ENCODE data around the gene CUBN. TPM values are rescaled to one million over a fixed set of nuclear protein-coding genes. Genes with fewer than 3 reads are reported as not detected.

Gene CUBN
- total RNA-seq, result 0.92 TPM

DNA sequence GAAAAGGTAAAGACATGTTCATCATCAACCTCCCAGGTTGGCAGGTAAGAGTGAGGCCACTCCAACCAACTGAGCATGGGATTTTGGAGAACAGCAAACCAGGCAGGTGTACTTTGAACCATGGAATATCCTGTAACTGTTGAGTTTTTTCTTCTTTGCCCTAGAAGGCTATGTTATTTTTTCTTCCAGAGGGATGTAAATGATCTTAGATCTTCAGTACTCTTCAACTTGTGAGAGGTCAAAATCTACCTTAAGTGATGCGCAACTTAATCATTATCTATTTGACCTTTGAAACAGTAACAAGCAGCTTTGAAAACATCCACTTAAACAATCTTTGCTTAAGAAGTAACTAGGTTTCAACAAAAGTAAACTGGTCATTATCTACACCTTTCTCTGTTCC, at the start of gene CUBN:
CUBN (minus strand) TSS at position 71 of the 400 bp plus-strand sequence; CDS start at position 25, 46 bp downstream.
- no peak for DNase-seq (ENCODE audit: low spot score)

DNA sequence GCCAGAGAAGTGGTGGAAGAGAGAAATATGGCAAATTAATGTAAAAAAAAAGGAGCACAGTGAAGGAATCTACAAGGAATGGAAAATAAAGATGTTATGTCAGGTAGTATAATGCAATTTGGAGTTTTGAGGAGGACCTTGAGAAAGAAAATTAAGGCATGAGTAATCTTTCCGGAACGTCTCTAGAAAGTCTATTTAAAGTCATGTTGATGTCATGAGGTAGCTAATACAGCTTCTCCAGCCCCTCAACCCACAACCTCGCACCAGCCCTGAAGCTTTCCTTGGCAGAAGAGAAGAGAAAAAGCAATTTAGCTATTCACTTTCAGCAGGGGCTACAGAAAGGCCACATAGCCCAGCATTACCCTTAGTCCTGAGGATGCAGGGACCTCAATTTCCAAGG, 49.4 kb upstream of the CUBN start:
- no peak for DNase-seq (ENCODE audit: low spot score)

DNA sequence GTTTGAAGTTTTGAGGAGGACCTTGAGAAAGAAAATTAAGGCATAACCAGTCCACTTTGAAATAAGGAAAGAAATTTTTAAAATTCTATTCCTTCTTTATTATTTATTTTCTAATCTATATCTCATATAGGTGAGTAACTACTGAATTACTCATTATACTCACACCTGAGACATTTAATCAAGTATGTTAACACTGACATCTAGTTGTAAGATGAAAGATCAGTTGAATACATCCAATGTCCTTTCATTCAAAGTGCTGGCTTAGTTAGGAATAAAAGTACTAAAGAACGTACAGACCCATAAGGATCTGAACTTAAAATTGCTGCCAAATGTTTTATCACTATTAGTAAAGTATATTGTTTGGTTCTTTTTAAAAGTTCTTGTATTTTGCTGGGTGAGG, 48.4 kb upstream of the CUBN start:
- DNase-seq (ENCODE audit: low spot score), result no peak

DNA sequence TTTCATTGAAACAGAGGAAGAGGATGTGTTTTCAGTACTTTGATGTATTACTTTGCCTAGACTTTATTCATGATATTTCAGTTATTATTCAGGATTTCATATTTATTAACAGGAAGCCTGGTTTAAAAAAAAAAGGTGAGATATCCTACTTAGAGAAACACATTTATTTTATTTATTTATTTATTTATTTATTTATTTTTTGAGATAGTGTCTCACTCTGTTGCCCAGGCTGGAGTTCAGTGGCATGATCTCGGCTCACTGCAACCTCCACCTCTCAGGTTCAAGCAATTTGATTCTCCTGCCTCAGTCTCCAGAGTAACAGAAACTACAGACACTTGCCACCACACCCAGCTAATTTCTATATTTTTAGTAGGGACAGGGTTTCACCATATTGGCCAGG, 47.4 kb upstream of the CUBN start:
- DNase-seq (ENCODE audit: low spot score), result no peak

DNA sequence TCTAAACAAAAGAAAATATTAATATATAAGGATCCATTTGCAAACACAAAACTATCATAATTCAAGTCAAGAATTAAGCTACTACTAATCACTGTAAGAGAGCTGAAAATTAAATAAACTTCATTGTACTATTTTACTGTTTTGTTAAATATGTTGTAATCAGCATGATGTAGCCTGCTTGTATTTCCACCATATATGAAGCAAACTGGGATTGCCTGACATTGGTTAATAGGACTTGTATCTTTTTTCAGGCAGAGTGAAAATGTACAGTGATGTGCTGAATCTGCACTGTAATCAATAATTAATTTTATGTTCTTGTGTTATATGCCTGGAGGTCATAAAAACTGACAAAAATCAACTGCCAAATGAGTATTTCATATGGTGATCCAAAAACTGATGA, 46.5 kb upstream of the CUBN start:
- no peak for DNase-seq (ENCODE audit: low spot score)

DNA sequence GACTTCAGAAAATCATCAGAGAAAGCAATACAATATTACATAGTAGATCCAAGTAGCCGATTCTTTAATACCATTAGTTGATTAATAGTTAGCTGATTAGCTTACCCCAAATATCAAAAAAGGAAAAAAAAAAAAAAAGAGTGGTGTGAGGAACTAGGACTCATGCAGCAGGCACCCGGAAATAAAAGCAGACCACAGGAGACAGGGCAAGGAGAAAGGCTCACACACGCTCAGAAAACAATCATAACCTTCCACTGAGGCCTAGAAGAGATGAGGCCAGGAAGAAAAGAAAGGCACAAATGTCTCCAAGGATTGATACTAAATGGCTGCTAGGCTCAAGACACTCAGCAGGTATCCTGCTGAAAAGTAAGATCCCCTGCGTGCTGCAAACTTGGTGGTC, 45.9 kb upstream of the CUBN start:
- no peak for DNase-seq (ENCODE audit: low spot score)

DNA sequence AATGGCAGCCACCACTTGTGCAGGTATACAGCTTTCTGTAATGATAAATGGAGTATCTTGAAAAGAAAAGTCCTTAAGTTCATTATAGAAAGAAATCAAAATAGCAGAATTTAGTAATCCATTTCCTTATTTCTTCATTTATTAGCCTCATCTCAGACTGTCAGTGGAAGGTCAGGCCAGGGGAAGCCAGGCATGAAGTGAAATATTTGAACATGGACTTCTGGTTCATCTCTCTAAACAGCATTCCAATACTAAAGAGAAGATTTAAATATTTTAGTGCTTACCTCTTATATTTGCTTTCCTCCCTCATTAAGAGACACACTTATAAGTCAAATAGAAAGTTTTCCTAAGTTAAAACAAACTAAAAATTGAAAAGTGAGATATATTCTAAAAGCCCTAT, 45.0 kb upstream of the CUBN start:
- DNase-seq (ENCODE audit: low spot score), result no peak

DNA sequence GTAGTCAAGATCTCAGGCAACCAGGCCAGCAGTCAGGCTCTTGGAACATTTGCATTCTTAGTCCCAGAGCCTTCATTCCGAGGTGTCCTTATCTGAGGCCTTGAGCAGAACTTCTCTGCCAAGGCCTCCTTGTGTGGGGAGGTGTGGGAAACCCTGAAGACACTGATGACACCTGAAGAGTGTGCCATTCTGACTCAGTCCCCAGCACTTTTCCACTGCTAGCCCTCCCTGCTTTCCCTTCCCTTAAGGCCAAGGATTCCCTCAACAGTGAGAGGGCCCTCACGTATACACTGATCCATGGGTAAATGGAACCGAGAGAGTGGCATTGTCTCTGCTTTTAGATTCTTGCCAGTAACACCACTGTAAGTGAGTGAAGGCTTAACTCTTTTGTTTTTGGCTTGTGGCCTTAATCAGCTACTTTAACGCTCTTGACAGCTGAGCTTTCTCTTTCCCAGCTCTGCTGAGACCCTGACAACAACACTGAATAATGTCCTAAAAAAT, 41.6 kb upstream of the CUBN start:
- no peak for DNase-seq (ENCODE audit: low spot score)

DNA sequence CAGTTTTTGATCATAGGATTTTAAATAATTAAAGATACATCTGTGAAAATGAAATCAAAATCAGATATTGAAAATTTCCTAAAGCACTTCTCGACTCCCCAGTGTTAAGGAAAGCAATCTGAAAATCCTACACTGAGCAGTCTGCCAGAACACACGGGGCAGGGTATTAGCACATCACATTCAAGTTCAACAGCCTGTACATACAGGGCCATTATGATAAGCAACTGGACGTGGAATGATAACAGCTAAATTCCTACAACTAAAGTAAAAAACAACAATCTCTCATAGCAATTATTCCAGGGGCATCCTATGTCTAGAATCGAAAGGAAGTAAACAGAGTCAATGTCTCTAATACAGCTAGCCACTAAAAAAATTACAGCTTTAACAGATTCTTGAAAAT, 40.2 kb upstream of the CUBN start:
- DNase-seq (ENCODE audit: low spot score), result no peak

DNA sequence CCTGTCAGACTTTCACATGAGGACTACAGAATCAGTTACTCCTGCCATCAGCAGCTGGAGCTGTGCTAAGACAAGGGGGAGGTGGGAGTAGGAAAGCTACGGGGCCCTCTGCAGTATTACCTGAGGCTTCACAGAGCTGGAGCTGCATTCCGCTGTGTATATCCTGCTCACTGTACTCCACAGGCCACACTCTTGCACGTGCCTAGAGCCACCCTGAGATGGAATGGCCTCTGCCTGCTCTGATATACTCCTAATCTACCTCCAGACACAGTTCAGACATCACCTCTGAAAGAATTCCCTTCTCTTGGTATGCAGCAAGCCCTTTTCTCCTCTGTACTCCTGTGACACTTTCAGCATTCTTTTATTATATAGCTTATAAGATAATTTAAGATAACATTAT, 37.1 kb upstream of the CUBN start:
- DNase-seq (ENCODE audit: low spot score), result no peak

DNA sequence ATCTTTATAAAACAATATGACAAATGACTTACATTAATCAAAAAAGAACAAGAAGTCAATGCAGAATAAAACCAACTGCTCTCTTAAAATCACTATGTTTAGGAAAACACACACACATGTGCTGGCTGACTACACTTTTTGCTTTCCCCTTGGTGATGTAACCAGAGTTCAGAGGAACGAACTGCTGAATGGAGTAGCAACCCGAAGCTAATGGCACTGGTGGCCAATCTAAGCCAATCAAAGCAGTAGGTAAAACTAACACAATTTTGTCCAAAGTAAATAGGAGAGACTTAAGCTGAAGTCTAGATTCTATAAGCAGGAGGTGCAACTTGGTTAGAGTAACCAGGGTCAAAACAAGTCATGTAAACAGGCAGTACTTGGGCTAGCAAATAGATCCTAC, 33.2 kb upstream of the CUBN start:
- DNase-seq (ENCODE audit: low spot score), result no peak

DNA sequence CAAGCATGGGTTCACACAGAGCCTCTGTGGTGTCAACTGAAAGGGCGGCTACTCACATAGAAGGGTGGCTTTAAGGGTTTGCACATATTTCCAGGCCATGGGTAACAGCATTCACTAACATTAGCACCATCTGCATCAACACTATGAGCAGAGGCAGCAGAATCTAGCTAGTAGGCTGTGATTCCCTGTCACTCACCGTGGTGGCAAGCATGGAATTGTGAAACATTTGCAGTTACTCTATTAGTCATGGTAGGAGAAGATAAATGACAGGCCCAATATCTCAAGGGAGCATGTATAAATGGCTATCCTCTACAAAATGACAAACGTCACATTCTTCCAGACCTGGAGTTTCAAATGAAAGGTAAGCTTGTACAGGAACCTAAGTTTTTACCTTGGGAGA, 32.2 kb upstream of the CUBN start:
- DNase-seq (ENCODE audit: low spot score), result no peak

DNA sequence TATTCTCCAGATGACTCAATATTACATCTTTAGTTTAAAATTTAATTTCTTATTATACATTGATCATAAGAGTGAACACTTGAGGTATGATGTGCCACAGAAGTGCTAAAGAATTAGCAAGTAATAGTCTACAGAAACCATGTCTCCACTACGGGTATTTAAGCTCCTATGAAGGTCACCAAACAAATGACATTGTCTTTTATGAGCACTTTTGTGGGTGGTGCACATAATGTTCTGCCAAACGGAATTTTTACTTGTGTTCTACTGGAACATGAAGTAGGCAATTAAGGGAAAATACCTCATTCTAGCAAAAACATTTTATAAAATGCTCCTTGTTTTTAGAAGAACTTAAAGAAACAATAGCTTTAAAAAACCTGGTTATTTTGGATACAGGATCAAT, 27.4 kb upstream of the CUBN start:
- no peak for DNase-seq (ENCODE audit: low spot score)

DNA sequence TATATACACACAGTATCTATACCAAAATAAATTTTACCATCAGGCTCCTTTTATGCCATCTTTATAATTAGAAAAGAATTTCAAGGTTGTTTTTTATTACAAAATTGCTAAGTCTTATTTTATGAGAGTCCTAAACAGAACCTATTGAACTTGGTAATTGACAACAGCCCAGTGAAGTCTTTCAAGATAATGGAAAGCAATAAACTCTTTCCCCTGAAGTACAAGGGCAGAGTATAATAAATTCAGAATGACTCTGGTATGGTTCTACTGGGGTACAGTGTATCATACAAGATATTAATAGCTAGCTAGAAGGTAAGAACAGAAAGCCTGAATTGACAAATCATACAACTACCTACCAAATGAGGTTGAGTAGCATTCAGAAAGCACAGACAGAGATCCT, 26.2 kb upstream of the CUBN start:
- no peak for DNase-seq (ENCODE audit: low spot score)

DNA sequence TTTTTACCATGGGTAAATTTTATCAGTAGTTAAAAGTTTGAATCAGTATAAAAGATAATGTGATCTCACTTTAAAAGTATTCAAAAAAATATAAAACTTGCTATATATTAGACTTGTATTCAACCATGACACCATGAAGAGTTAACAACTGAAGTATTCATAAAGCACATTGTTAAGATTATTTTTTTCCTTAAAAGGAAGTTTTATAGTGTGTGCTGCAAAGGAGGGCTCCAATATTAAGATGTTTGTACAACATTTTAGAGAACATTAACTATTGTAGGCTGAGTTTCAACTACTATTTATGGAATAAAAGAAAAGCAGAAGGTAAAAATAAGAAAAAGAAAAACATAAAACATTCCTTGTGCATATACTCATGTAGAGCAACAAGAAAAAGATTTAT, 24.5 kb upstream of the CUBN start:
- no peak for DNase-seq (ENCODE audit: low spot score)

DNA sequence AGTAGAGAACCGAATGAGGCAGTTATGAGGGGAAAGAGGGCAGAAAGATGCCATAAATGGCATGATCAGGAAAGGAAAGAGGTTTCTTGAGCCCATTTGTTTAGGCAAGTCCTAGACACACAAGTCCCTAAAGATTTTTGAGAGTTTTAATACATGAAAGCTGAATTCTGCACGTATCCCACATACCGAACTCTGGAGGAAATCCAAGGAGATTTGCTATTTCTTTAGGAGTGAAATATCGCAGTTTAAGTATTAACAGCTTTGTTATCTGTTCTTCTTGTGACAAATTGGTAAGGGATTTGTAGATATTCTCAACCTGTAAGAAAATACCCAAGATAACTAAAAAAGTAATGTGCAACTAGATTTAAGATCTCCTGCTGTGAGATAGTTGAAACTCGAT, 23.7 kb upstream of the CUBN start:
- DNase-seq (ENCODE audit: low spot score), result no peak

DNA sequence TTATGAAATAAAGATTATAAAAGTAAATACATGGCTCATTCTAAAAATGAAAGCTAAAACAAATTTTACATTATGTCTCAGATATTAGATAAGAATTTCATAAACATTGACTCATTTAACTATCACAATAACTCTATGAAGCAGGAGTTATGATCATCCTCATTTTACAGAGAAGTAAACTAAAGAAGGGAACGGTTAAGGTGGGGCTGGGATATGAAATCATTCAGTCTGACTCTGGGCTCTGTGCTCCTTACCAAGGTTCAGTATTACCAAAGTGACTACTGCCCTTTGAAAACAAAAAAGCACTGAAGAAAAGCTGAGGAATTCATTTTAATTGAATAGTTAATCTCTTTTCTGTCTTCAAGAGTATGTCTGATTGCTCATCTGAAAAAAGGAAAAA, 22.1 kb upstream of the CUBN start:
- DNase-seq (ENCODE audit: low spot score), result no peak

DNA sequence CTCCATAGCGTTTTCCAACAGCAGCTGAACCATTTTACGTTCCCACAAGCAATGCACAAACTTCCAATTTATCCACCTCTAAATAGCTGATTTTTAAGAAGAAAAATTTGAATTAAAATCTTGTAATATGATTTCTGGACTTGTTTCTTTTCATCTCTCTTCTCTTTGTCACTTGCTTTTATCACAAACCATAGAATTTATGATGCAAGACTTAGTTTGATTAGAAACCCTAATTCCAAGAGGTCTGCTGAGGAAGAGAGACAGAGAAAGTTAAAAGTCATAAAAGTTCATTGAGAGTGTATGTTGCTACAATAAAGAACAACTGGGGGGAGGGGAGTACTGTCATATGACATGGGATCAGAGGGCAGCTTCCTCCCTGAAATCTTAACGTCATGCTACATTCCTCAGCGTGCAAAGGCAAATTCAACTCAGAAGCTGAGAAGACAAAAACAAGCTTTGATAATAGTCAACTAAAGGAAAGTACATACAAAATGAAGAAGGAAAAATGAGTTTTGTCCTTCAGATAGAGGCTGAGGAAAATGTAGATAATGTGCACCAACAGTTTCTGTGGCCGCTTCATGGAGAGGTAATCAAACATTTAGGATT, 18.4 kb upstream of the CUBN start:
- DNase-seq (ENCODE audit: low spot score), result no peak

DNA sequence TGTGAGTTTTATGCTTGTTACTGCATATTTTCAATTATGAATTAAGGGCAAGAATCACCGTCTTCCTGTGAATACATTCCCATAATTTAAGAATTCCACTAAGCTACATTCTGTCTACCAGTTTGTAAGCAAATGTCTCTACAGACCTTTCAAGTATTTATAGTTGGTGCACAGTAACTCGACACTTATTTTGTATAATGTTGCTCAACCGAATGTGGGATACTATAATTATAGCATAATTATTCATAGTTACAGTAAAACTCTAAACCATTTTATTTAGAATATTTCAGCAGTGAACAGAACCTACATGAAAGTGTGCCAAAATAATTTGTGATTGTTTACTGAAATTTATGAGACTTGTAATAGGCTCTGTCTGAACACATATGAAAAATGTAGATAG, 17.3 kb upstream of the CUBN start:
- no peak for DNase-seq (ENCODE audit: low spot score)

DNA sequence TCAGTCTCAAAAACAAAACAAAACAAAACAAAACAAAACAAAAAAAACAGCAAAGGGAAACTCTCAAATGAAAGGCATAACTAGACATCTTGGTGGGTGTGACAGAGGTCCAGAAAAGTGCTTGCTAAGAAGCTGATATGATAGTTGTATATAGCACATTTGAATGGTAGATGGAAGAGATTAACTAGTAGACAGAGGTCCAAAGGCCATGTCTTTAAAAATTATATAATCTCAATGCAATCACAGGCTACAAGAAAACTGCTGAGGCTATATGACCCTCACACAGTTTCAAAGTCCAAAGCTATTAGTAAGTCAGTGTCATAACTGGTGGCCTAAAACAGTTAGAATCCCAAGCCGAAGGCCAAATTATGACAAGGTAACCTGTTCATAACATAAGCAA, 15.6 kb upstream of the CUBN start:
- no peak for DNase-seq (ENCODE audit: low spot score)

DNA sequence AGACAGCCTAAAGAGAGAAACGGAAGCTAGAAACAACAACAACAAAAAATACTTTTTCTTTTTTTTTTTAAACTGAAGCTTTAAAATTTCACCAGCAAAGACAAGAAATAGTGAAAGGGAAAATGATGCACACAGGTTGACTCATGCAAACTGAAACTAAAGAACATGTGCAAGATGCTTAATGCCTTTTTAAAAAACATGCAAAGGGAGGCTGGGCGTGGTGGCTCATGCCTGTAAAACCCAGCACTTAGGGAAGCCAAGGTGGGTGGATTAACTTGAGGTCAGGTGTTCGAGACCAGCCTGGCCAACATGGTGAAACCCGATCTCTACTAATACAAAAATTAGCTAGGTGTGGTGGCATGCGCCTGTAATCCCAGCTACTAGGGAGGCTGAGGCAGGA, 15.1 kb upstream of the CUBN start:
- DNase-seq (ENCODE audit: low spot score), result no peak

DNA sequence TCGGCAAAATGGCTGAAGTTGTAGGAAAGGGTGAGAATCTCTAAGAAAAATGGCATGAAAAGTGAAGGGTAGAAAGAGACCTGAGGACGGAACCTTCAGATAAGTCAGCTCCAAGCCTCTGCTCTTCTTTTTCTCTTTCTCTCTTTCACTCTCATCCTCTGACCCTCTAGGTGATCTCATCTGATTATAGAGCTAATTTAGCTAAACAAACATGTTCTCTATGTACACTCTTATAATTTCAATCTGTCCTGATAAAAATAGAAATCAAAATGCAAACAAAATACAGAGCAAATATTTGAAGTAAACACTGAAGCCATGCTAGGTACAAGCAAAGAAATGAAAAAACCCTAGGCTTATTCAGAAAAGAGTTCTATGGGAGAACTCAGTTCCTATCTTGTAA, 14.4 kb upstream of the CUBN start:
- no peak for DNase-seq (ENCODE audit: low spot score)

DNA sequence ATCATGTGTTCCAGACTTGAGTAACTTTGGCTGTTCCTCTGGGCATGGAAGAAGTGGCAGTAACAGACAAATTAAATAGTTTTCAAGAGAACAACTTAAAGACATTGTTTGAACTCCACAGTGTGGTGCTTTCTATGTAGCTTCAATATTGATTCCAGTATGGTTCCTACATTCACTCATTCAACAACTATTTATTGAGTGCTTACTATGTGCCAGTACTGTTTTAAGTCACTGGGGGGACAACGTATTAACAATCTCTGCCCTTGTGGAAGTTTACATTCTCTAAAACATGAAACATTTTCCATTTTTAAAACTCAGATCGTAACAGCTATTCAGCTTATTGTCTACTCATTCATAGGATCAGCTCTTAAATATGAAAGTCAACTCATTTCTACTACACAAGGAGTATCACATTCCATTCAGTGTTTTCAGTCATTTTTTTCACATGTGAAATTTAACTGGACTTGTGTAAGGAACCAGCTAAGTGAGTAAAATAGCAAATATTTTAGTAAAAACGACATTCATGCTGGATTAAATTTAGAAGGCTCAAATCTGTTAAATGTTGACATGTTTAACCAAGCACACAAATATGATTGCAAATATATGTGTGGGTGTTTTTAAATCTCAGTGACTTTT, 13.6 kb upstream of the CUBN start:
- no peak for DNase-seq (ENCODE audit: low spot score)

Data from mucosa of gallbladder (tissue), 1 donor.